OCI-M2 (cell line): ENCODE measurements around the gene TUBA4B.
"Not testable (repeated sequence)": the region's sequence is repeated elsewhere in the genome, so short reads cannot be mapped to it uniquely, and the experiment has no call there.

ENCODE experiments used
- DNase-seq: peaks from one replicate; lab custom pipeline; 2025; ENCODE audit not compliant: unreplicated experiment; lab: John Stamatoyannopoulos, UW

TUBA4B gene

DNA sequence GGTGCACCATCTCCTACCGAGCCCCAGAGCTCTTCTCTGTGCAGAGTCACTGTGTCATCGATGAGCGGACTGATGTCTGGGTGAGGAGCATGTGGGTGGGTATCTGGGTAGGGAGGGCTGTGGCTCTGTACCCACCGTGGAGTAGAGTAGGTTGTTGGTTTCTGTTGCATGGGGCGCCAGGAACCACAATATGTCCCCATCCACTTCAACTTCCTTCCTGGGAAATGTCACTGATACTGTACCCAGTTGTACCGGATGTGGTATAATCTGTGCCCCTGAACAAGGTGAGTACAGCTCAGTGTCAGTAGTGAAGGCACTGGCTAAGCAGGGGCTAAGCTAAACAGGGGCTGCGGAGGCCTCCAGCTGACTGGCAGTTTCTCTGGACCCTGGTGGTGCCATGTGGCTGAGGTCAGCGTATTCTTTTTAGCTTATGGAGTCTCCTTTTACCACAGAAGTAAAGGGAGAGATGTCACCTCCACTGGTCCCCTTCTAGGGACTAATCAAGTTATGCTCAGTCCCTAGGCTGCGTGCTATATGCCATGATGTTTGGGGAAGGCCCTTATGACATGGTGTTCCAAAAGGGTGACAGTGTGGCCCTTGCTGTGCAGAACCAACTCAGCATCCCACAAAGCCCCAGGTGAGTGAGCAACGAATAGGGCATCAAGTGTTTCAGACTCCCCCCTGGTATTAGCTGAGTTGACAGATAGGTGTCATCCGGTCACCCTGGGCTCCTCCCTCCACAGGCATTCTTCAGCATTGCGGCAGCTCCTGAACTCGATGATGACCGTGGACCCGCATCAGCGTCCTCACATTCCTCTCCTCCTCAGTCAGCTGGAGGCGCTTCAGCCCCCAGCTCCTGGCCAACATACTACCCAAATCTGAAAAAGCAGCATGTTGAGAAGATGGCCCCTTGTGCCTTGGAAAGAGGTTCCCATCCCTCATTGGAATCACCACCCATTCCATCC is 5.1 kb upstream of the TUBA4B start:
- no peak for DNase-seq

DNA sequence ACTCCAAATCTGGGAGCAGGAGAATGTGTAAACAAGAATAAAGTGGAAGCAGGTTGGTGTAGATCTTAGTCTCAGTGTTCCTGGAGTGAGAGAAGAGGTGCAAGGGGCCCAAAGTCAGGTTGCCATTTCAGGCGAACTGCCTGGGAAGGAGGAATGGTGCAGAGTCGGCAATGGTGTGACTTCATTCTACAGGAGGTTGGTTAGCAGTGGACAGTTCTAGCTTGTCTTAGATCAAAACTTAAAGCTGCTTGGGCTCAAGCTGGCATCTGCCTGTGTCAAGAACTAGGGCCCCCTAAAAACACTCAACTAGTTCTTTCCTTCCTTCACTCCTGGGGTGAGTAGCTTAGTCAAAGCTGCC is 4.2 kb upstream of the TUBA4B start:
- DNase-seq, result no peak

DNA sequence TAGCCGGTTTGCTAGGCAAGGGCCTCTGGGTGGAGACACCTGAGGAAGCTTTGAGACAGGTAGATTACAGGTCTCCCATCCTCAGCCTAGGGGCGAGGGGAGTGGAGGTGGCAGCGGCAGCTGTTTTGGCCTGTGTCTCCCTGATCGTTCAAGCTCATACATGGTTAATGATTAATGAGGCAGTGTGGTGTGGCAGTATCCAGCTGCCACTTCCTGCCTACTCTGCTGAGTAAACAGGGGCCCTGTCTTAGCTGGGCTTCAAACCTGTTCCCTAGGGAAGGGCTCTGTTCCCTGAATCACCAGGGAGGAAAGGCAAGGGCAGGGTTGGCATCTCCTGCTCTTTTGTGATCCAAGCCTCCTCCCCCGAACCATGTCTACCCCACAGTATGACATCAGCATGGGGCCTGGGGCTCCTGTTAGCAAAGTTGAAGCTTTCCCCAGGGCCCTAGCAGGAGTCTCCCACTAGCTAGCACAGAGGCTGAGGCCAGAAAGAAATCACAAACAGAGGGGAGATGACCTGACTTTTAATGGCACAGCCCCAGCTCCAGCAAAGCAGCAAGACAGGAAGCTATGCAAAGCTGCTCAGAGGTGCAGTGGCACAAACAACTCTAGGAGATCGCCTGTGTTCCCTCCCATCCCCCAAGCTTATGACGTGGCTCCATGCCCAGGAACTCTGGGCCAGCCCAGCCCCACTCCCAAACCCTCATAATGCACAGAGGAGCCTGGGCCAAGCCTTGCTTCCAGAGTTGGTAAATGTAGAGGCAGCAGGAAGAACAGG is 3.7 kb upstream of the TUBA4B start:
- DNase-seq, result no peak

DNA sequence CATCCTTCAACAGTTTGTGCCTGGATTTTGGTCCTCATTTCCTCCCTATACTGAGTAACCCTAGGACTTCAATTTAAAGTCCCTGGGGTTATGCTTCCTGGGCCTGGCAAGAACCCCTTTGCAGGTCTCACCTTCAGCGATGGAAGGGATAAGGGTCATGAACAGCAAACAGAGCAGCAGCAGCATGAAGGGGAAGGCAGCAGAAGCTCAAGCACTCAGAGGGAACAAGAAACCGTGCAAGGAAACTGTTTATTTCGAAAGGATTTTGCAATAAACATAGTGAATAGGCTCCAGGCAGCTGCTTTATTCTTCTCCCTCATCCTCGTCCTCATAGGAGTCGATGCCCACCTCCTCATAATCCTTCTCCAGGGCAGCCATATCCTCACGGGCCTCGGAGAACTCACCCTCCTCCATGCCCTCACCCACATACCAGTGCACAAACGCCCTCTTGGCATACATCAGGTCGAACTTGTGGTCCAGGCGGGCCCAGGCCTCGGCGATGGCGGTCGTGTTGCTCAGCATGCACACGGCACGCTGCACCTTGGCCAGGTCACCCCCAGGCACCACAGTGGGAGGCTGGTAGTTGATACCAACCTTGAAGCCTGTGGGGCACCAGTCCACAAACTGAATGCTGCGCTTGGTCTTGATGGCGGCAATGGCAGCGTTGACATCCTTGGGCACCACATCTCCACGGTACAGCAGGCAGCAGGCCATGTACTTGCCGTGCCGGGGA is 2.8 kb upstream of the TUBA4B start:
- no peak for DNase-seq

DNA sequence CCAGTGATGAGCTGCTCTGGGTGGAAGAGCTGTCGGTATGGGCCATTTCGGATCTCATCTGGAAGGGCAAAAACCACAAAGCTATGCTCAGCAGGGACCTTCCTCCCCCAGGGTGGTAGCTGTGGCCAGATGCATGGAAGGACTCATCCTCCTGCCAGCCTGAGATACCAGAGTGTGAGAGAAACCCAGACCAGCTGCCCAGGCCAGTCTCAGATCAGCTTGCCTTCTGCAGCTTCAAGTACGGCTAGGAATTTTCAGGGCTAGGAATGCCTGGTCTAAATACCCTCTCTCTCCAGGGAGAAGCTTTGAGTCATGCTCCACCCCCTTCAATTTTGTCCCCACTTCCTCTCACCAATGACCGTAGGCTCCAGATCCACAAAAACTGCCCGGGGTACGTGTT is 1.4 kb upstream of the TUBA4B start:
- no peak for DNase-seq

DNA sequence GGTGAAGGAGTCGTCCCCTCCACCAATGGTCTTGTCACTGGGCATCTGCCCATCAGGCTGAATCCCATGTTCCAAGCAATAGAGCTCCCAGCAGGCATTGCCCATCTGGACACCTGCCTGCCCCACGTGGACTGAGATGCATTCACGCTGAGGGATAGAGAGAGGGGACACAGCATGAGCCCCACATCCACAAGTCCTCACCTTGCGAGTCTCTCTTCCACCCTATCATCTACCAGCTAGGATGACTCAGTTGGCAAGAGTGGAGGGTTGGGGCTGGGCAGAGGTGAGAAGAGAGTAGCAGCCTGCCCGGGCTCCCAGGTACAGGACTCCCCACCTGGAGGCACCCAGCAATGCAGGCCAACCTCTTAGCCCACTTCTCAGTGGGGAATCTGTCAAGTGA is 959 bp upstream of the TUBA4B start:
- no peak for DNase-seq

DNA sequence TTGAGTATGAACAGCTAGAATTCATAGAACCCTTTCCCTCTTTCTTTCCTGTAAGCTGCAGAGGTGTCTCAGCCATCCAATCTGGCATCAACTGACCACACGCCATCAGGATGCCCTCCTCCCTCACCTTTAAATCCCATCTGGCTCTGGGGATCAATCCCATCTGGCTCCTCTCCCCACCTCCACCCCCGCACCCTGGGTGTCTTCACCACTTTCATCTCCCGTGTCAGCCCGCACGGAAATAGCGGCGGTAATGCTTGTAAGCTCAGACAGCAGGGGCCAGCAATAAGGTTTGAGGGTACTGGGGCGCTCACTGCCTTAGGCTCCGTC is 508 bp upstream of the TUBA4B start:
- DNase-seq, result no peak

DNA sequence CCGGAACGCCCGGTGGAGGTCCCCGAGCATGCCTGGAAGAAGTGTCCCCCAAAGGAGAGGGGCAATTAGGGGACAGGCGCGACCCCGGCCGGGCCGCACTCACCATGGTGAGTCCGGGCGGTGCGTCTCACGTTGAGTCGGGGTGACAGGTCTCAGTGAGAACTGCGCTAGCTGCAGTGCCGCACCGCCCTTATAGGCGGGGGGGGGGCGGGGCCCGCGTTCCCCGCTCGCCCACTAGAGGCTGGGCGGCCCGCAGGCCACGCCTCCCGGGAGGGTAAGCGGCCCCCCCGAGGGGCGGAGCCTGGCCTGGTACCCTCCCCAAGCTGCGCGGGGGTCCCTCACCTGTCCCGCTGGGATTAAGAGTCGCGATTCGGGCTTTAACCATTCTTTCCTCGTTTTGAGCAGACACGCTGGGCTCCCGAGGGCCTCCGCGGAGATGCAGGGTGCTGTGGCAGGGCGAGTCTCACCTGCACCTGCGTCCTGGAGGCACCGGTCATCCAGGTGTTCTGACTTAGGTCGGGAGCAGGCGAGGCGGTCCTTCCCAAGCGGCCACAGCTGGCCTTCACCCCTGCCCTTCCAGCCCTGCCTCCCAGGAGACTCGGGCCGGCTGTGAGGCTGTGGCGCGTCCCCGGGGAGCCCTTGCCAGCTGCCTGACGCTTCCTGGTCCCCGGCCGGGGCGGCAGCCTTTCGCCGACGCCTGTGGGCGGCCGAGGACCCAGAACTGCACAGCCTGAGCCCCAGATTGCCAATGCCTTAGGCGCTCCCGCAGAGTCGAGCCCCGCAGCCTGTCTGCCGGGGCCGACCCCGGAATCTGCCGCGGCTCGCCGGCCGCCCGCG is 928 bp downstream of the TUBA4B start, which contains the start of gene TUBA4A:
Gene TUBA4A, minus strand, starts transcription at position 166 of the 837 bp plus-strand sequence. Its CDS starts 60 bp downstream, at position 106.
- DNase-seq, result peak; percentile 29

DNA sequence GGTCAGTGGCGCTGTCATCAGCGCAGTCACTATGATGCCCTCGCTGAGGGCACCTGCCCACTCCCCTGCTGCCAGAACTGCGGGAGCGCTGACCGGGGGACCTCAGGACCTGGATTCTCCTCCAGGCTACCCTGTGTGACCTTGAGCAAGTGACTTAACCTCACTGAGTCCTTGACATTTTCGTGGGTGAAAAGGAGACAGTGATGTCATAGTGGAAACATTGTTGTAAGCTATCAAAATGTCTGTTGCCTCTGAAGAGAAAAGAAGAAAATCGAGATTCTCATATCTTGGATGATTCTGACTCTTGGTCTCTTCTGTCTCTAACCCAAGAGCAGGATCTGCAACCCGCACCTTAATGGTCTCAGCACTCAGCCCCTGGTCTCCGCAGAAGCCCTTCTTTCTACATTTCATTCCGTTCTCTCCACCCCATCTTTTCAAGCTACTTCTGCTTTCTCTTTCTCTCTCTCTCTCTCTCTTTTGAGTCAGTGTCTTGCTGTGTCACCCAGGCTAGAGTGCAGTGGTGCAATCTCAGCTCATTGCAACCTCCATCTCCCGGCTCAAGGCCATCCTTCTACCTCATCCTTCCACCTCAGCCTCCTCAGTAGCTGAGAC is 1.7 kb downstream of the TUBA4B start:
- DNase-seq, result no peak

DNA sequence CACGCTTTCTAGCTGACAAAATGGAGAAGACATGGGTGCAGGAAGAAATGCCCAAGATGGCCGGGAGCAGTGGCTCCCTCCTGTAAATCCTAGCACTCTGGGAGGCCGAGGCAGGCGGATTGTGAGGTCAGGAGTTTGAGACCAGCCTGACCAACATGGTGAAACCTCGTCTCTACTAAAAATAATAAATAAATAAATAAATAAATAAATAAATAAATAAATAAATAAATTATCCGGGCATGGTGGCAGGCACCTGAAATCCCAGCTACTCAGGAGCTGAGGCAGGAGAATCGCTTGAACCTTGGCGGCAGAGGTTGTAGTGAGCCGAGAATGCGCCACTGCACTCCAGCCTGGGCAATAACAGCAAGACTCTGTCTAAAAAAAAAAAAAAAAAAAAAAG is 5.9 kb downstream of the TUBA4B start:
- DNase-seq, result not testable (repeated sequence)

DNA sequence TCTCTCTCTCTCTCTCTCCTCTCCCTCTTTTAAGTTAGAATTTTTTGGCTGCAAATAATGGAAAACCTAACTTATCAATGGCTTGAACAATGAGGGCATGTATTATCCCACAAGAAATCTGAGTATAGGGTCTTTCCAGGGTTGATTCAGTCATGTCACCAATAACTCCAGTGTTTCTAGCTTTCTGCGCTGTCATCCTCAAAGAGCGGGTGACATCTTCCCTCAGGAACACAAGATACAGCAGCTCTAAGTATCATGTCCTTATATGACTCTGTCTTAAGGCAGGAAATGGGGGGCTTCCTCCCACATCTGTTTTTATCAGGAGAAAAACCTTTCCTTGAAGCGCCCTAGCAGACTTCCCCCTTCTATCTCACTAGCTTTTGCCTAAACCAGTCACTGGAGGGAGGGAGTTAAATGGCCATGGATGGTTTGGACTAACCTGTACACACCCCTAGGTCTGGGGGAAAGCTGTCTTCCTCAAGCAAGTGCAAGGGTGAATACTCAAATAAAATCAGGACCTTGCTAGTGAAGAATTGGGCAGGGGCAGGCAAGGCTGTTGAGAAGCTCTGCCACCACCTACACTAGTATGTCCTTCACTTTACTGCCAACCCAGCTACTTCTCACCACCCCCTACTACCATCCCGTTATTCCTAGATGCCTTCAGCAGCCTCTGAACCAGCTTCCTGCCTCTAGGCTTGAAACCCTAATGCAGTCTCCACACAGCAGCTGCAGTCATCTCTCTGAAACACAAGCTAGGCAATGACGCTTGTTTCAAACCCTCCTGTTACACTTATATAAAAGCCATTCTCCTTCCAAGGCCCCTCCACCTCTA is 8.2 kb downstream of the TUBA4B start:
- no peak for DNase-seq

DNA sequence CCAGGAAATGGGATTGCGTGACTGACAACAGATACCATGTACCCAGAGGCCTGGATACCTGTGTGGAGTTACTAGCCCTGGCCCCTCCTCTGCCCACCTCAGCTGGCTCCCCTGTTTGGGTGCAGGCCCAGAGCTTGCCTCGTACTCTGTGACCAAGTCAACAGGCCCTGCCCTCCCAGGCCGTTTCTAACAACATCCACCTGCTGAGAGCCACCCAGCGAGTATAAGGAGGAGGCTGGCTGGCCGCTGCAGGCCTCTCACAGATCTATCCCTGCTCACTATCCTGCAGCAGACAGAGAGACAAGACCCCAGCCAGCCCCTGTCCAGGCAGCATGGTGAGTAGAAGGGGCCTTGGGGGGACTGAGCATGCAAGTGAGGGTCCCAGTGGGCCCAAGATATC is 13.2 kb downstream of the TUBA4B start:
- DNase-seq, result no peak

DNA sequence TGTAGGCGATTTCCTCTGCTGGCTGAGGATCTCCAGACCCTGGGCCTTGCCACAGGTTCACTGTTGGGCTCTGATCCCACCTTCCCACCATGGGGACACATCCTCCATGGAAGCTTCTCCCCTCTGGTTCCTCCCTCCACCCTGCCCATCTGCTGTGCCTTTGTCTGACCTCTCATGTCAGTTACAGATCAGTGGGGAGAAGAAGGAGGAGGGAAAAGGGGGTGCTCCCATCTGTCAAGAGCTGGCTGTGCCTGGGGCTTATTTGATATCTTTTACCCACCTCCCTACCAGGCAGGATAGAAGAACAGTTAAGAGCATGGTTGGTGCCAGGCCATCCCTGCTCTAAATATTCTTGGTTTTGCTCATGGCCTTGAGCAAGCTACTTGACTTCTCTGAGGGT is 13.8 kb downstream of the TUBA4B start:
- DNase-seq, result no peak

DNA sequence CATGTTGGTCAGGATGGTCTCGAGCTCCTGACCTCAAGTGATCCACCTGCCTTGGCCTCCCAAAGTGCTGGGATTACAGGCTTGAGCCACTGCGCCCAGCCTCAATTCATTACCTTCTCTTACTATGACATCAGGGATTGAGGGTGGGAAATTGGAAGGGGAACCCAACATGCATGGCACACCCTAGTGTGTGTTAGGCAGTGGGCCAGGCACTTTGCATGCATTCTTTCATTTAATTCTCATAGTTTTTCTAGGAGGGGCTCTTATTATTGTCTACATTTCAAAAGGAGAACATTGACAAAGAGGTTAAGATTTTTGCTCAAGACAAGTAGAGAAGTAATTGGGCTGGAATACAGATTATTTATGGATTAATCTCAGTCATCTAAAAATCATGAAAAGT is 15.3 kb downstream of the TUBA4B start:
- no peak for DNase-seq

DNA sequence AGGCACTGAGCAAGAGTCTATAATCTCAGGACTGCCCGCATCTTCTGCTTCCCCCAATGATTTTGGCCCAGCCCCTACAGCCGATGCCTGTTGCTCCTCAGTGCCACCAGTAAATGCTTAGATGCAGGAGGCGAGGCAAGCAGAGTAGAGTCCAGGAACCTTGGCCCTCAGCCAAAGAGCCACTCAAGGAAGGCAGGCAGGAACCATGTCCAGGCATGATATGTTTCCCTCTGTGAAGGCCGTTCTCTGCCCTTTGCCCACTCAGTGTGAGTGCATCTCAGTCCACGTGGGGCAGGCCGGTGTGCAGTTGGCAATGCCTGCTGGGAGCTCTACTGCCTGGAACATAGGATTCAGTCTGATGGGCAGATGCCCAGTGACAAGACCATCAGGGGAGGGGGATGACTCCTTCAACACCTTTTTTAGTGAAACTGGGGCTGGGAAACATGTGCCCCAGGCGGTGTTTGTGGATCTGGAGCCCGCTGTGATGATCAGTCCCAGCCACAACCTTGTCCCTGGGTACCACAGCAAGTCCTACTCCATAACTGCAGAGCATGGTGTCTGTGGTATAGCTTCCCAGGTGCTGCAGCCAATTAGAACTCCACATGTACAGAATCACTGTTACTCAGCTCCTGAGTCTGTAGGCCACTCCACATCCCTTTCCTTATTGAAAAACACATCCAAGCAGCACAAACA is 16.5 kb downstream of the TUBA4B start:
- no peak for DNase-seq

DNA sequence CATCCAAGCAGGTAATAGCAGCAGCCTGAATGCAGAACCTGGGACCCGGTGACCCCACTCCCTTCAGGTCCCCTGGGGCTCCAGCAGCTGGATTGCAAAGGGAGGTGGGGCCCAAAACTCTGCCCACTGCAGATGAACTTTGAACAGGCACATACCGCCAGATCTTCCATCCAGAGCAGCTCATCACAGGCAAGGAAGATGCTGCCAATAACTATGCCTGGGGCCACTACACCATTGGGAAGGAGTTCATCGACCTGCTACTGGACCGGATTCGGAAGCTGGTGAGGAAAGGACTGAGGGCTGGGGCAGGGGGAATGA is 17.0 kb downstream of the TUBA4B start:
- no peak for DNase-seq

DNA sequence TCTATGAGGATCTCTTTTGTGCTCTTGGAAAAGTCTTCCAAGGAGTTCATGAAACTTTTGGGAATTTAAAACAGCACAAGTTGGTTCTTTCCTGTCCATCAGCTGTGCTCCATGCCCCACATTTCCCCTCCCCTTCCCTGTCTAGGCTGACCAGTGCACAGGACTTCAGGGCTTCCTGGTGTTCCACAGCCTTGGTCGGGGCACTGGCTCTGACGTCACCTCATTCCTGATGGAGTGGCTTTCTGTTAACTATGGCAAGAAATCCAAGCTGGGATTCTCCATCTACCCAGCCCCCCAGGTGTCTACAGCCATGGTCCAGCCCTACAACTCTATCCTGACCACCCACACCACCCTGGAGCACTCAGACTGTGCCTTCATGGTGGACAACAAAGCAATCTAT is 18.0 kb downstream of the TUBA4B start:
- no peak for DNase-seq

DNA sequence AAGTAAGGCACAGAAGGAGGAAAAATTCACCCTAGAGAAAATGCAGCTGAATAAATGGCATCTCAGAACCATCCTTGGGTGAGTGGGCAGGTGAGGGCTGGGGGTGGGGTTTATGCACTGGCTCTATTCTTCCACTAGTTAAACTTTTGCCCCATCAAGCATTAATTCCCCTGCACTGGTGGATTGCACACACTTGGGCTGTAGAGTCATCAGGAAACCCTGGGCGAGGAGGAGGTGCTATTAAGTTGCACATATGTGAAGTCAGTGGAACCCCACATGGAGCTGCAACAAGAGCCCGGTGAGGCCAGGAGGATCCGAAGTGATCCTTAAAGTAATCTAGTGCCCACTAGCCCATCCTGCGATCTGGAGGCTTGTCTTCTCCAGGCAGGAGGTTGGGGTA is 19.3 kb downstream of the TUBA4B start:
- DNase-seq, result no peak

DNA sequence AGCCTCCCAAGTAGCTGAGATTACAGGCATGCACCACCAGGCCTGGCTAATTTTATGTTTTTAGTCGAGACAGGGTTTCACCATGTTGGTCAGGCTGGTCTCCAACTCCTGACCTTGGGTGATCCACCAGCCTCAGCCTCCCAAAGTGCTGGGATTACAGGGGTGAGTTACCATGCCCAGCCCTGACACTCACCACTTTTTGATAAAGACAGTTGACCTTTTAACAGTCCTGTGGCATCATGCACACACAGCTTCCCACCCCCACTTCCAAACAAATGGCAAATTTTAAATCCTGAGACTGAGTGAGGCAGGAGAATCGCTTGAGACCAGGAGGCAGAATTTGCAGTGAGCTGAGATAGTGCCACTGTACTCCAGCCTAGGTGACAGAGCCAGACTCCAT is 20.0 kb downstream of the TUBA4B start:
- no peak for DNase-seq
